Ishikawa (cell line): ENCODE data around the gene MTG2.

ENCODE experiments used
- CEBPB ChIP-seq: IDR thresholded peaks from 2 replicates; pipeline ENCODE4 v1.6.1; 2012
- RAD21 ChIP-seq: IDR thresholded peaks from 2 replicates; pipeline ENCODE4 v1.6.1; 2012; ENCODE audit warnings: low read depth
- TAF1 ChIP-seq: IDR thresholded peaks from 2 replicates; pipeline ENCODE4 v1.6.1; 2012; ENCODE audit warnings: low read depth, mild to moderate bottlenecking
- YY1 ChIP-seq: IDR thresholded peaks from 2 replicates; pipeline ENCODE4 v1.6.1; 2012; ENCODE audit warnings: low read depth
- ZBTB7A ChIP-seq: IDR thresholded peaks from 2 replicates; pipeline ENCODE4 v1.6.1; 2012; ENCODE audit warnings: low read depth
- TF ChIP-seq, protein P1 (sequence below): IDR thresholded peaks from 2 replicates; pipeline ENCODE4 v1.6.1; 2012

DNA sequence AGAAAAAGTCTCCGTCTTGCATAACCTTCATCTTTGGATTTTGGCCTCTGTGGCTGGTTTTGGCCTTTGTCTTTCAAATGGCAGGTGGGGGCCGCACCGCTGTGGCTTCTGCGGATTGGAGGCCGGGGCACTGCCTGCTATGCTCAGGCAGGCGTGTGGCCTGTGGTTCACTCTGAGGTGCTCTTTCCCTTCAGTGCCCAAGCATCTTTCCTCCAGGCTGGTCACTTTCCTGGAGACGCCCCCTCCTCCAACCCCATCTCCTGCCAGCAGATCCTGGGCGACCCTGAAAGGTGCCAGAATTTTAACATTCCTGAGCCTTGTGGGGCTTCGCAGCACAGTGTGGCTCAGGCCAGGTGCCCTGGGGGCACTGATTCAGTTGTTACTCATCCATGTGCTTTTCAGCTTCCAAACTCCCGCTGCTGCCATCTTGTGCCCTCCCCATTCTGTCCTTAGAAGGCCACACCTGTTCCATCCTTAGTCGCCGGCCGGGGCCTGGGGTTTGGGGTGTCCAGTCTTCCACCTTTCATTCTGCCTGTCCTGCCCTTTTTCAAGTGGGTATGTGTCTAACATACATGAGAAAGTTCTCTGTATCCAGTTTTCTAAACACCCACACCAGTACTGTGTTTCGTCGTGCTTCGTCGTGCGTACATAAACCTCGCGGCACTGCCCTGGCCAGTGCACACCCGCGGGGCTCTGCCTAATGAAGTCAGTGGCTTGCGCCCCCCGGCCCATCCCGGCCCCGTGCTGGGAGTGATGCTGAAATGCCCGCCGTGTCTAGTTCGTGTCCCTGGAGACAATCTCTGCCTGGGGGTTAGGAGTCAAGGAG lies 27.2 kb upstream of the MTG2 start:
- TF ChIP-seq TAF1 (no peak), YY1 (no peak), ZBTB7A (no peak), RAD21 (no peak), CEBPB (no peak)
- TF ChIP-seq, protein P1, sequence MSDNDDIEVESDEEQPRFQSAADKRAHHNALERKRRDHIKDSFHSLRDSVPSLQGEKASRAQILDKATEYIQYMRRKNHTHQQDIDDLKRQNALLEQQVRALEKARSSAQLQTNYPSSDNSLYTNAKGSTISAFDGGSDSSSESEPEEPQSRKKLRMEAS: no peak
